ENCODE data around the gene UBR4.

The UBR4 gene

GRCh38 chr1:19049128-19049768, 160.8 kb downstream of the UBR4 start:
- no peak for DNase-seq

GRCh38 chr1:19046972-19047731, 162.9 kb downstream of the UBR4 start:
- no peak for DNase-seq

DNA sequence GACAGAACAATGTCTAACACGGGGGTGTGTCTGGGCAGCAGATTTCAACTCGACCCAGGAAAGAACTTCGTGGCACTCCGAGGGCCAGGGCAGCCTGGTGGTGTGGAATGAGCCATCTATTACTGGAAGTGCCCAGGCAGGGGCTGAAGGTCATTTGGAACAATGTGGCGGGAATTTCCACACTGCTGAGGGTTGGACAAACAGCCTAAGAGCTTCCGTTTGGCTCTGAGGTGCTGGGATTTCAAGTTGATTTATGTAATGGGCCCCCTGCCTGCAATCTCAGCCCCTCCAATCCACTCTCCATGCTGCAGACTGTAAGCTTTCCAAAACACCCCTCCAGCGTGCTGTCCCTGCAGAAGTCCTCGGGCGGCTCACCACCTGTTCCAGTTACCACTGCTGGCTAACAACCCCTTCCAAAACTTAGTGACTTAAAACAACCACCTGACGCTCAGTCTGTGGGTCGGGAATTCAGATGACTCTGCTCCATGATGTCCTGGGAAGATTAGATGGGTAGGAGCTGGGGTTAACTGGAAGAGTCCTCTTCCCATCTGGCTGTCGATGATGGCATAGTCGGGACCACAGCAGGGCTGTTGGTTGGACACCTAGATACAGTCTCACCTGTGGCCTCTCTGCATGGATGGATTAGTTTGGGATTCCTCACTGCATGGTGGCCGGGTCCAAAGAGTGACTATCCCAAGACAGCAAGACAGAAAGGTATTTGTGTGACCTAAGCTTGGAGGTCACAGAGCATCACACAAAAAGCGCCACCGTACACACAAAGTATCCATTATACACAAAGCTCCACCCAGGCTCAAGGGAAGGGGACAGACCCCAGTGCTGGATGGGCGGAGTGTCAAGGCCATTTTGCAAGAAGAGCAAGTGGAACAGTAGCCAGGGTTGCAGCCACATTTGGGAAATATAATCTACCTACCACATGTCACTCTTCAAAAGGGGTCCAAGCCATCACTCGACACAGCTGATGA, 163.9 kb downstream of the UBR4 start:
- DNase-seq, result no peak

DNA sequence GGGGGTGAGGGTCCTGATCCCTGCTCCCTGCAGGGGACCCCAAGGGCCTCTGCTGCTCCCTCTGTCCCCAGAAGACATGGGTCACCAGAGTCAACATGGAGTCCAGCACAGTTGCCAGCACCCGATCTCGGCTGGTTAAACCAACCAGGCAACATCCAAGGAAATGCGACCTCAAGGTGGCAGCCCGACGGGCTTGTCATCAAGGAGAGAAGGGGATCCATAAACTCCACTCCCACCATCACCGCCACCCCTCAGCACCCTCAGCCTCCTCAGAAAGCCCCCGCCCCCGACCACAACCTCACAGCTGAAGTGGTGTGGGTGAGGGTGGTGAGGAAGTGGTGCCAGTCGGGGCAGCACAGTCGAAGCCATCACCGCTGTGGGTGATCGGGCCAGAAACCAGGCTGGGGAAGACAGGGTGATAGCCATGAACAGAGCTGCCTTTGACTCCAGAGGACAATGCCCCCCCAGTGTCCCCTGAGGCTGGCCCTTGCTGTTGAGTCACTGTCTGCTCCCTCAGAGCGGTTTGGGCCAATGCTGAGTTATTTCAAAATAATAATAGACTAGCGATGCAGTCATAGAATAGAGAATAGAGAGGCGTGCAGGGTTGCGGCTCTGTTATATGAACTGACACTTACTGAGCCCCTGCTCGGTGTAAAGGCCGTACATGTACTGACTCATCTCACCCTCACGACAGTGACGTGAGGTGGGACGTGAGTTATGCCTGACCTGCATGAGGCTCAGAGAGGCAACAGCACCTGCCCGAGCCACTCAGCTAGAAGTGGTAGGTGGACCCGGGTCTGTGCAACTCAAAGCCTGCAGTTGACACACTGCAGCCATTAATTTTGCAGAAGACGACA, 164.9 kb downstream of the UBR4 start:
- no peak for DNase-seq

DNA sequence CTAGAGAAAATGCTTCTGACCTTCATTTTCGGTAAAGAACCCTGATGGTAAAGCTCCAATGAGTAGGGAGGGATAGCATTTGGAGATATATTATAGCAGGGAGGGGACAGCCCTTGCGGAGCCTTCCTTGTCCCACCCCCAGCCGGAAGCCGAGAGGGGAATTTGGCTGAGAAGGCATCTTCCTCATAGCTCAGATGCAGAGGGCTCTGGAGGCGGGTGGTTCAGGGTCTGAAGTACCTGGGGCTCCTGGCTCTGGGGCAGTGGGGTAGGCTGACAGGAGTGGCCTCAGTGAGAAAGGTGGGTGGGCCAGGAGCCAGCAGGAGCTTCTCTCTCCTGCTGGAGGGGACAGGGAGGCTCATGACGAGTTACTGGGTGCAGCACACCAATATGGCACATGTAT, 165.6 kb downstream of the UBR4 start:
- DNase-seq, result no peak

DNA sequence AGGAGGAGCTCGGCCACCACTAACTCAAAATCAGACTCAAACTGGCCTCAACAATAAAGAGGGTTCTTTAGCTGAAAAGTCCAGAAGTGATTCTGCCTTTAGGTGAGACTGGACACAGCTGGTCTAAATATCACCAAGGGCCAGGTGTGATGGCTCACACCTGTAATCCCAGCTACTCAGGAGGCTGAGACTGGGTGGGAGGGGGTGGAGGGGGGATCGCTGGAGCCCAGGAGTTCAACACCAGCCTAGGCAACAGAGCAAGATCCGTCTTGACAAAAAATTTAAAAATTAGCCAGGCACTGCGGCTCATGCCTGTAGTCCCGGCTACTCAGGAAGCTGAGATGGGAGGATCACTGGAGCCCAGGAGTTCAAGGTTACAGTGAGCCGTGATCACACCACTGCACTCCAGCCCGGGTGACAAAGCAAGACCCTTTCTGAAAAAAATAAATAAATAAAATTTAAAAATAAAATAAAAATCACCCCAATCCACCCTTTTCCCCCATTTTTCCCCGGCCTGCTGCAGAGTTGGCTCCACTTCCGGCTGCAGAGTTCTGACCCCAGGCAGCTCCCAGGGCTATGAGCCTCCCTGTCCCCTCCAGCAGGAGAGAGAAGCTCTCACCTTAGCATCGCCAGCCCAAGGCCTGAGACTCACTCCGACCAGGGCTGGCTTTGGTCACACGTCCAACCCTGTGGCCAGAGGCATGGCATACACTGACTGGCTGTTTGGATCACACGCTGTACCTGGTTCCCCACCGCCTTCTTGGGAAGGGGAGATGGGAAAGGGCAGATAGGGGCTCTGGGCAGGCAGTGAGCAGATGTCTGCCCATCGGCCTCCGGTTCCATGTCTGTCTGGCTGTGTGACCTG, 166.3 kb downstream of the UBR4 start:
- DNase-seq, result no peak

GRCh38 chr1:19042675-19043578, 167.1 kb downstream of the UBR4 start:
- no peak for DNase-seq

GRCh38 chr1:19040010-19040680, 169.9 kb downstream of the UBR4 start:
- no peak for DNase-seq

DNA sequence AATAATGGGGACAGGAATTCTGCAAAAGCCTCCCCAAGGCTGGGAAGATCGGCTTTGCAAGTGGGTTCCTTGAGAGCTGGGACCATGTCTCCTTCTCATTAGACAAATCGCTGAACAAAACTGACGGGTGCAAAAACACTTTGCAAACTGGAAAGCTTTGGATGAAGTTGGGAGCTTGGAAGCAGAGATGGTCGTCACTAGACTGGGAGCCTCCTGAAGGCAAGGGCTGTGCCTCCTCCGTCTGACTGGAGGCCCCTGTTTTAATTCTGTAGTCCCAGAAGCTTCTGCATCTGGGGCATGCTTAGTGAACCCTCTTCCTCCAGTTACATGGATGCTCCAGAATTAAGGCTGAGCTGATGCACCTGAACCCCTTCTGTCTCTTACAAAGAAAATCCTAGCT, 171.3 kb downstream of the UBR4 start:
- no peak for DNase-seq

- no peak for DNase-seq
Observed at GRCh38 chr1:19038096-19038495, 172.0 kb downstream of the UBR4 start.

GRCh38 chr1:19037659-19038058, 172.4 kb downstream of the UBR4 start:
- DNase-seq, result no peak

DNA sequence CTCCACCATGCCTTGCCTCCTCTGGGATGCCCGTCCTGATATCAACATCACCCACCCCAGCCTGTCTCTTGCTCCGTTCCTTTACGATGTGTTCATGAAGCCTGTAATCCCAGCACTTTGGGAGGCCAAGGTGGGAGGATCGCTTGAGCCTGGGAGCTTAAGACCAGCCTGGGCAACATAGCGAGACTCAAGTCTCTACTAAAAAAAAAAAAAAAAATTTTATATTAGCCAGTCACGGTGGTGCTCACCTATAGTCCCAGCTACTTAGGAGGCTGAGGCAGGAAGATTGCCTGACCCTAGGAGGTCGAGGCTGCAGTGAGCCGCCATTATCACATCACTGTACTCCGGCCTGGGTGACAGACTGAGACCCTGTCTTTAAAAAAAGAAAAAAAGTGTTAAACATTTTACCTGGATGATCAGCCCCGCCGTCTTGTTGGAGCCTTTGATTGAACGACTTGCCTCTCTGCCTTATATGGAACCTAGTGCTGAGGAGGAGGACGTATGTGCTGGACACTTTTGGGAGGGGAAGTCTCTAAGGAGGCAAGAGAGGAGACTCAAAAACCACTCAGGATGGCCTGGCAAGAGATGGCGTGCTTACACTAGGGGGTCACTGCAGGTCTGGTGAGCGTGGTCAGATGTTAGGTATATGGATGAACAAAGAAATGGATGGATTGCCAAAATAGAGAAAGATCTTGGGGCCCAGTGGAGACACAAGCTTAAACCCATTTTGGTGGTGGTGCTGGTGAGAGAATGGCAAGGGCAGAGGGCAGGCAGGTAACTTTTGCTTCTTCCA, 173.1 kb downstream of the UBR4 start:
- DNase-seq, result no peak

GRCh38 chr1:19036041-19036812, 173.8 kb downstream of the UBR4 start:
- no peak for DNase-seq

DNA sequence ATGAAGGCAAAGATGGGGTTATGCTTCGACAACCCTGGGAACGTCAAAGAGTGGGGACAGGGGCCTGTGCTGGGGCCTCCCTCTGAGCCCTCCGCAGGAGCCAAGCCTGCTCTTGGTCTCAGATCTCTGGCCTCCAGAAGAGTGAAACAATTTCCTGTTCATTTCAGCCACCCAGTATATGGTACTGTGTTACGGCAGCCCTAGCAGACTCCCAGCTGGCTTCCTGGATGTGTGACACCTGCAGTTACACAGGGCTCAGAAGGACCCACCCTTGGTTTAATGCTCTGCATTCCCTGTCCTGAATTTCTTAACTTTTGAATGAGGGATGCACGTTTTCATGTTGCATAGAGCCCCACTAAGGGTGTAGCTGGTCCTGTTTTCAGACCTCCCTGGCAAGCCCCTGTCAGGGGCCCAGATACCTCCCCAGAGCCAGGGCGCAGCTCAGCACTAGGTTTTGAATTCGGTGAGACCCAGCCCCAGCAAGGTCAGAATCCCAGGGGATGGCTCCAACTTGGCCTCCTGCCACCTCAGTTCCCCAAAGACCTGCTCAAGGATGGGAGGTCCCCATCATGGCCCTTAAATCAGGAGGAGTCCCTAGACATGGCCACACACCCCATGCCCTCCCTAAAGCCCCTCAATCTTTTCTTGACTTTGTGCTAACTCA, 174.6 kb downstream of the UBR4 start:
- DNase-seq, result no peak

DNA sequence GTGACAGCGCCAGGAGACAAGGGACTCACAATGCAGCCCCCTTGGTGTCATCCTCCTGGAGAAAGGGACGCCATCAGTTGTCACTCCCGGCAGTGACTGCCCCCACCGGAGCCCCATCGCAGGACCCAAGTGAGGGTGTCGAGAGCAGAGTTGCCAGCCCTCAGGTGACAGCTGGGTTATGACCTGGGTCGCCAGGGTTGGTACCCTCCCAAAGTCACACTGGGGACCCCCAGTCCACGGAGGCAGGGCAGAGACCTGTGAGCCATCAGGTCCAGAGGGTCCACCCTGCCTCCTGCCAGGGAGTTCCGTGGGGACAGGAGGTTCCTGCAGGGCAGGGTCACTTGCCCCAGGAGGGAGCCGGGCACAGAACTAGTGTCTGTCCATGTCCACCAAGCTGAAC, 175.3 kb downstream of the UBR4 start:
- DNase-seq, result no peak

GRCh38 chr1:19033926-19034680, 176.0 kb downstream of the UBR4 start:
- no peak for DNase-seq

DNA sequence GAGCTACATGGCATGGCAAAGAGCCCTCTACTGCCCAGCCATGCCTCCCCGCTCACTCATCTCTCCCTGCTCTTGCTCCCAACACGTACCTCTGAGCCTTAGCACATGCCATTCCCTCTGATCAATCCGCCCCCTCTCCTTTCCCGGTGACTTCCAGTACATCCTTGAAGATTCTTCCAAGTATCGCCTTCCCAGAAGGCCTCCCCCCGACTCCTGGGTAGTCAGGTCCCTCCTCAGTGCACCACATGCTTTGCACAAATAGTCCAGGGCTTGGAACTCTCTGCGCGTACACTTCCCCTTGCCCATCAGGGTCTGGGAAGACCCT, 176.6 kb downstream of the UBR4 start:
- no peak for DNase-seq

Data from hematopoietic multipotent progenitor cell treated with erythropoietin and hydrocortisone succinate and interleukin-3 and kit ligand, for 6 days (in vitro differentiated cells).